Endothelial cell of umbilical vein (primary cell): ENCODE data around the gene GNPAT. TPM values are rescaled to one million over a fixed set of nuclear protein-coding genes. Genes with fewer than 3 reads are reported as not detected.

Experiments used
- BruUV-seq: library from RNA; stranded (reverse); fragments of 400-500 nt; replicated peaks from 2 replicates; lab custom pipeline; 2021; lab: Mats Ljungman, UMichigan
- CTCF ChIA-PET: fragments of 300-600, 350-600 bp; sonication (Branson Sonifier 250); formaldehyde crosslinking; loops from one replicate; lab custom pipeline; 2021; ENCODE audit warnings: antibody characterized with exemption, inconsistent platforms; lab: Charles Lee
- POLR2A ChIA-PET: fragments of 300-600, 350-600 bp; sonication (Branson Sonifier 250); formaldehyde crosslinking; loops from one replicate; lab custom pipeline; 2021; ENCODE audit warnings: antibody characterized with exemption, inconsistent platforms; lab: Charles Lee
- DNase-seq: peaks from one replicate; pipeline ENCODE4 v3.0.0-alpha.2; 2011; ENCODE audit warnings: low read depth, low spot score
- FAIRE-seq: peaks from 2 replicates; lab custom pipeline; 2011; peaks lifted over from hg19 to GRCh38; lab: Jason Lieb, UNC
- H2AFZ ChIP-seq: 2 replicates; pipeline ENCODE4 v1.6.0; 2012; ENCODE audit warnings: low read depth, low read length, control low read depth, inconsistent platforms
- H3K27ac ChIP-seq: 2 replicates; pipeline ENCODE4 v1.5.1; 2011; ENCODE audit warnings: low read depth, mild to moderate bottlenecking, control low read depth, low read length, moderate library complexity; ENCODE audit not compliant: insufficient read depth
- H3K27me3 ChIP-seq, 2 experiments: 2 replicates each; pipeline versions ENCODE4 v1.6.0 to v1.6.1; 2011; ENCODE audit warnings: low read length in 2 of 2, mixed read lengths in 1 of 2; ENCODE audit not compliant: control insufficient read depth in 2 of 2, insufficient read depth in 2 of 2
- H3K36me3 ChIP-seq, 2 experiments: 2 replicates in 1 of 2; 3 replicates in 1 of 2; pipeline ENCODE4 v1.5.1; 2011; ENCODE audit warnings: low read length in 2 of 2, mild to moderate bottlenecking in 1 of 2, moderate library complexity in 1 of 2; ENCODE audit not compliant: control insufficient read depth in 2 of 2, insufficient read depth in 2 of 2; ENCODE audit errors: extremely low read depth in 1 of 2
- H3K4me1 ChIP-seq: 3 replicates; pipeline ENCODE4 v1.5.1; 2011; ENCODE audit warnings: mild to moderate bottlenecking, low read length; ENCODE audit not compliant: control insufficient read depth, insufficient read depth; ENCODE audit errors: extremely low read depth
- H3K4me2 ChIP-seq: 2 replicates; pipeline ENCODE4 v1.6.1; 2011; ENCODE audit warnings: low read length, control low read depth, mixed read lengths; ENCODE audit not compliant: insufficient read depth
- H3K4me3 ChIP-seq, 3 experiments: fragments of 200-600 bp in 1 of 3; sonication (generic), shearing (Covaris generic) in 1 of 3; replicated peaks in 1 of 3; 2 replicates each; pipeline ENCODE4 v1.5.1; 2011 to 2016; ENCODE audit warnings: control low read depth in 3 of 3, low read length in 3 of 3, mild to moderate bottlenecking in 2 of 3, inconsistent platforms in 1 of 3, low read depth in 1 of 3, moderate library complexity in 1 of 3; ENCODE audit not compliant: insufficient read depth in 1 of 3
- H3K79me2 ChIP-seq: 2 replicates; pipeline ENCODE4 v1.6.0; 2012; ENCODE audit warnings: low read length, inconsistent platforms; ENCODE audit not compliant: control insufficient read depth, insufficient read depth
- H3K9ac ChIP-seq: replicated peaks from 2 replicates; pipeline ENCODE3; 2011; ENCODE audit warnings: low read length, control low read depth; ENCODE audit not compliant: insufficient read depth; ENCODE audit errors: extremely low read depth
- H3K9me1 ChIP-seq: replicated peaks from 3 replicates; pipeline ENCODE4 v1.6.0; 2011; ENCODE audit warnings: mild to moderate bottlenecking, low read length; ENCODE audit not compliant: control insufficient read depth, insufficient read depth; ENCODE audit errors: extremely low read depth
- H3K9me3 ChIP-seq: replicated peaks from 2 replicates; pipeline ENCODE4 v1.5.1; 2012; ENCODE audit warnings: low read length, inconsistent platforms; ENCODE audit not compliant: control insufficient read depth, insufficient read depth
- H4K20me1 ChIP-seq: replicated peaks from 2 replicates; pipeline ENCODE3; 2011; ENCODE audit warnings: mild to moderate bottlenecking, low read length; ENCODE audit not compliant: control insufficient read depth, insufficient read depth; ENCODE audit errors: extremely low read depth
- CTCF ChIP-seq, 2 donors: IDR thresholded peaks; 1 replicate in 1 of 2; 2 replicates in 1 of 2; pipeline ENCODE4 v1.5.1; 2011; ENCODE audit warnings: low read length in 2 of 2, mild to moderate bottlenecking in 2 of 2, moderate library complexity in 2 of 2, control low read depth in 1 of 2, inconsistent platforms in 1 of 2, low read depth in 1 of 2; ENCODE audit not compliant: insufficient read depth in 1 of 2; ENCODE audit errors: extremely low read depth in 1 of 2
- EZH2 ChIP-seq: IDR thresholded peaks from 2 replicates; pipeline ENCODE4 v1.6.1; 2012; ENCODE audit warnings: borderline replicate concordance, low read depth, mild to moderate bottlenecking, moderate library complexity, low read length, inconsistent platforms; ENCODE audit not compliant: severe bottlenecking
- FOS ChIP-seq: IDR thresholded peaks from 2 replicates; pipeline ENCODE4 v1.6.1; 2011; ENCODE audit warnings: mild to moderate bottlenecking, low read length, moderate library complexity, borderline replicate concordance; ENCODE audit not compliant: insufficient read depth
- GATA2 ChIP-seq: IDR thresholded peaks from 2 replicates; pipeline ENCODE4 v1.7.0; 2011; ENCODE audit warnings: low read depth, mild to moderate bottlenecking, moderate library complexity, mixed read lengths, low read length; ENCODE audit not compliant: insufficient read length, insufficient read depth
- JUN ChIP-seq: IDR thresholded peaks from 2 replicates; pipeline ENCODE4 v1.6.1; 2011; ENCODE audit warnings: borderline replicate concordance, low read depth; ENCODE audit not compliant: insufficient read length, insufficient read depth
- MAX ChIP-seq: IDR thresholded peaks from 2 replicates; pipeline ENCODE4 v1.6.1; 2011; ENCODE audit not compliant: insufficient read depth, insufficient read length
- MYC ChIP-seq: IDR thresholded peaks from one replicate; pipeline ENCODE4 v1.6.1; 2011; ENCODE audit warnings: mild to moderate bottlenecking, low read depth, low read length
- POLR2A ChIP-seq: IDR thresholded peaks from 2 replicates; pipeline ENCODE4 v1.6.1; 2012; ENCODE audit warnings: low read depth, mild to moderate bottlenecking, control low read depth, low read length
- POLR2AphosphoS5 ChIP-seq: IDR thresholded peaks from 2 replicates; pipeline ENCODE4 v1.6.1; 2012; ENCODE audit warnings: low read depth, mild to moderate bottlenecking, control low read depth, low read length, moderate library complexity; ENCODE audit not compliant: insufficient read depth
- dilution Hi-C: fragments of 300-500 bp; cut with MboI; formaldehyde crosslinking; loops from one replicate; pipeline ENCODE4 v1.15.0; 2019; ENCODE audit warnings: low sequenced_read_pairs; ENCODE audit not compliant: extremely low pct_ligation_motif_present
- intact Hi-C: fragments of 100-400 bp; cut with micrococcal nuclease; formaldehyde crosslinking; loops from one replicate; pipeline ENCODE4 v1.10.0; 2022
- polyA plus RNA-seq, 4 experiments: library from polyadenylated mRNA; depleted of rRNA in 3 of 4; stranded (reverse) in 3 of 4; unstranded in 1 of 4; fragments of >200 nt; gene quantifications; 2 replicates each; pipeline versions ENCODE4 v1.2.1 to v1.2.3, GENCODE V29; 2011 to 2012; ENCODE audit warnings: missing spikeins in 1 of 4
- total RNA-seq: library from RNA; stranded (reverse); gene quantifications from 2 replicates; pipeline ENCODE4 v1.2.3, GENCODE V29; 2021

Gene GNPAT
- total and polyA plus RNA-seq, 2 donors (not counting 3 experiments of a cell fraction or from before 2014, with no cell fraction given): 18.9 to 51.4 TPM

GRCh38 chr1:231196728-231197127, 44.3 kb upstream of the GNPAT start:
- dilution Hi-C loops (no loop called here), intact Hi-C loops (no loop called here)
- Histone ChIP-seq H3K9ac (no peak overlapping the region), H3K4me1 (no peaks in the 10 kb centered on the region), H3K4me3 (no peak overlapping the region), H4K20me1 (no peaks in the 10 kb centered on the region), H3K9me3 (no peaks in the 10 kb centered on the region), H3K9me1 (no peaks in the 10 kb centered on the region), H3K4me2 (no peak overlapping the region), H3K36me3 (no peaks in the 10 kb centered on the region), H3K79me2 (no peaks in the 10 kb centered on the region), H3K27ac (no peak overlapping the region), H2AFZ (no peak overlapping the region), H3K27me3 (peaks cover 1 to 3% of the 10 kb centered on the region in 2 experiments)
- no peak for FAIRE-seq
- DNase-seq: no peak
- BruUV-seq: no TSS peak
- CTCF ChIA-PET: interaction anchor here (1.3 to 2.3 kb wide), 2 partner anchors 11 to 13 kb away, joined by 4 to 5 read pairs; no protein-coding TSS in a partner anchor
- POLR2A ChIA-PET: no interaction called here
- TF ChIP-seq POLR2AphosphoS5 (no peak), CTCF (IDR thresholded peaks at IDR 0.05; ENCODE audit: extremely low read depth in 1 of 2, insufficient read depth in 1 of 2, low read depth in 1 of 2, low read length in 2 of 2) (no peak), EZH2 (no peak), POLR2A (no peak), MAX (no peak), JUN (no peak), FOS (no peak), MYC (no peak), GATA2 (no peak)
